Measurements from ENCODE around the gene LYRM1. TPM values are rescaled to one million over a fixed set of nuclear protein-coding genes. Genes with fewer than 3 reads are reported as not detected.

Gene LYRM1
- total and polyA plus RNA-seq, 2 of the 8 experiments (the other 6 are each of a cell fraction or from before 2014, with no cell fraction given) = 11.6 to 13.4 TPM

GRCh38 chr16:20902426-20902825 lies 1.9 kb downstream of the LYRM1 start:
- no peak overlapping the region for H3K56ac ChIP-seq (replicated peaks; ENCODE audit: insufficient read length, low read depth, low read length)
- WGBS, 2 experiments (ENCODE audit: extremely low coverage in 1 of 2, insufficient coverage in 1 of 2, insufficient read length in 1 of 2, insufficient replicate concordance in 2 of 2, low coverage in 1 of 2, low lambda C conversion rate in 2 of 2, missing lambda C conversion rate in 1 of 2) = 90% methylated on average over 6 of the region's 6 CpGs; no CpG with 5 or more reads in 1 of the 2 experiments
- peaks cover 2% of the 10 kb centered on the region for H3K79me1 ChIP-seq (ENCODE audit: low read depth, low read length)
- H4K8ac ChIP-seq (ENCODE audit: extremely low read depth, insufficient read depth, low read length) = no peak overlapping the region
- no peak overlapping the region for H3K18ac ChIP-seq (ENCODE audit: extremely low read depth, low read length)
- H3K4me3 ChIP-seq (ENCODE audit: extremely low read depth in 1 of 4, insufficient read depth in 2 of 4, low read depth in 3 of 4, low read length in 4 of 4) = peak overlapping the region in 1 of 4 experiments; percentile 91; a peak in 2 of 8 replicates
- peaks cover 6% of the 10 kb centered on the region; the same call in 1 of the 2 replicates for H3K23me2 ChIP-seq (ENCODE audit: low read depth, low read length)
- ChIA-PET CTCF (ENCODE audit: partially characterized antibody) (interaction anchor here (0.8 to 1.2 kb wide), 3 partner anchors 12 to 99 kb away, joined by 3 to 4 read pairs (median 3); no protein-coding TSS in a partner anchor), POLR2A (ENCODE audit: partially characterized antibody) (interaction anchor here (0.8 to 2.4 kb wide), 3 partner anchors 19 to 96 kb away, joined by 3 to 6 read pairs (median 3); partner anchors contain the start of genes ERI2 and REXO5)
- H4K5ac ChIP-seq (ENCODE audit: insufficient read length, low read depth, low read length) = no peak overlapping the region
- H3K14ac ChIP-seq (ENCODE audit: insufficient read length) = no peak overlapping the region
- H3K4me1 ChIP-seq (replicated peaks in 1 of 4; ENCODE audit: control insufficient read depth in 3 of 4, insufficient read depth in 4 of 4, low read length in 3 of 4) = peaks cover 0 to 9% (median 3%) of the 10 kb centered on the region in 4 experiments; a peak in 3 of 7 replicates
- peaks cover 0 to 5% (median 0%) of the 10 kb centered on the region in 4 experiments; a peak in 1 of 8 replicates for H3K36me3 ChIP-seq (ENCODE audit: control insufficient read depth in 2 of 4, insufficient read depth in 4 of 4, low read length in 3 of 4)
- no peak overlapping the region for H2BK15ac ChIP-seq (ENCODE audit: low read length)
- peaks cover 6 to 43% of the 10 kb centered on the region in 2 experiments; a peak in 2 of 4 replicates for H3K79me2 ChIP-seq (ENCODE audit: control insufficient read depth in 1 of 2, insufficient read depth in 2 of 2, low read length in 2 of 2)
- no peaks in the 10 kb centered on the region for H3K27me3 ChIP-seq (replicated peaks in 1 of 4; ENCODE audit: control insufficient read depth in 3 of 4, extremely low read depth in 1 of 4, insufficient read depth in 3 of 4, low read length in 3 of 4)
- H2BK120ac ChIP-seq (replicated peaks; ENCODE audit: low read depth, low read length) = no peak overlapping the region
- peak overlapping the region; percentile 89 to 97; a peak in 2 of 4 replicates for H3K4me2 ChIP-seq (ENCODE audit: insufficient read depth in 1 of 2, low read depth in 2 of 2, low read length in 2 of 2)
- no peak overlapping the region for H3K27ac ChIP-seq (ENCODE audit: low read depth, low read length)
- TF ChIP-seq SP2 (IDR thresholded peaks at IDR 0.05; ENCODE audit: low read length) (no peak), POLR2A (IDR thresholded peaks at IDR 0.05; ENCODE audit: control extremely low read depth in 1 of 2, low read depth in 2 of 2, low read length in 2 of 2) (peak in 1 of 2 experiments; percentile 17; a peak in 1 of 3 replicates)
- H3K9ac ChIP-seq (replicated peaks in 1 of 4; ENCODE audit: extremely low read depth in 1 of 4, low read depth in 3 of 4, low read length in 3 of 4) = no peak overlapping the region; a peak in 1 of 7 replicates
- FAIRE-seq (no peak), DNase-seq (ENCODE audit: low read depth in 1 of 2, low spot score in 2 of 2) (no peak)
- H3K4ac ChIP-seq (replicated peaks; ENCODE audit: insufficient read length, low read depth, low read length) = no peak overlapping the region
- no peaks in the 10 kb centered on the region for H4K20me1 ChIP-seq (replicated peaks in 1 of 2; ENCODE audit: control insufficient read depth in 1 of 2, insufficient read depth in 2 of 2, low read length in 2 of 2)
- no peaks in the 10 kb centered on the region for H3K9me3 ChIP-seq (ENCODE audit: insufficient read depth in 2 of 2, low read depth in 1 of 2, low read length in 1 of 2)
- H2BK20ac ChIP-seq (ENCODE audit: low read length) = no peak overlapping the region
- no peak overlapping the region for H3K23ac ChIP-seq (ENCODE audit: insufficient read length)
- no peak overlapping the region; the same call in 1 of the 2 replicates for H2AK5ac ChIP-seq (ENCODE audit: low read depth, low read length)
- H2AFZ ChIP-seq (ENCODE audit: low read length) = no peak overlapping the region
- H2BK5ac ChIP-seq (ENCODE audit: low read depth, low read length) = no peak overlapping the region
- no peak overlapping the region for H4K91ac ChIP-seq (replicated peaks; ENCODE audit: insufficient read length, low read length)
- H2BK12ac ChIP-seq (ENCODE audit: low read depth, low read length) = no peak overlapping the region
